ENCODE measurements around the gene LRP3.
A peak's percentile ranks its signal among the peaks of the same experiment; 100 is the strongest.
"Not testable (repeated sequence)": the region's sequence is repeated elsewhere in the genome, so short reads cannot be mapped to it uniquely, and the experiment has no call there.

LRP3 gene

GRCh38 chr19:33168528-33168927 lies 25.6 kb upstream of the LRP3 start:
- Mint-ChIP-seq H3K9me3 (peaks cover 5% of the 10 kb centered on the region), H3K4me1 (ENCODE audit: low read depth) (peaks cover 12% of the 10 kb centered on the region), H3K4me3 (no peak overlapping the region), H3K27ac (no peak overlapping the region), H3K36me3 (ENCODE audit: low read depth) (peaks cover 5% of the 10 kb centered on the region), H3K27me3 (no peaks in the 10 kb centered on the region)

- Mint-ChIP-seq H3K27me3 (no peaks in the 10 kb centered on the region), H3K36me3 (ENCODE audit: low read depth) (peaks cover 5% of the 10 kb centered on the region), H3K9me3 (peaks cover 5% of the 10 kb centered on the region), H3K4me1 (ENCODE audit: low read depth) (peaks cover 23% of the 10 kb centered on the region), H3K27ac (no peak overlapping the region), H3K4me3 (no peak overlapping the region)
Observed at GRCh38 chr19:33171222-33171795, 22.8 kb upstream of the LRP3 start.

- Mint-ChIP-seq H3K36me3 (ENCODE audit: low read depth) (peaks cover 9% of the 10 kb centered on the region), H3K4me3 (no peak overlapping the region), H3K27me3 (peaks cover 3% of the 10 kb centered on the region), H3K27ac (no peak overlapping the region), H3K4me1 (ENCODE audit: low read depth) (peaks cover 27% of the 10 kb centered on the region), H3K9me3 (peaks cover 5% of the 10 kb centered on the region)
Observed at GRCh38 chr19:33171916-33172359, 22.2 kb upstream of the LRP3 start.

GRCh38 chr19:33174186-33174585 lies 19.9 kb upstream of the LRP3 start:
- Mint-ChIP-seq H3K27ac (no peak overlapping the region), H3K36me3 (ENCODE audit: low read depth) (peaks cover 4% of the 10 kb centered on the region), H3K4me3 (no peak overlapping the region), H3K9me3 (no peaks in the 10 kb centered on the region), H3K4me1 (ENCODE audit: low read depth) (peaks cover 38% of the 10 kb centered on the region), H3K27me3 (peaks cover 4% of the 10 kb centered on the region)

- no peak overlapping the region for H3K27ac Mint-ChIP-seq
Observed at GRCh38 chr19:33175156-33175782, 18.9 kb upstream of the LRP3 start.

GRCh38 chr19:33175886-33176669 lies 18.1 kb upstream of the LRP3 start:
- Mint-ChIP-seq H3K27ac (peak overlapping the region; percentile 97), H3K4me1 (ENCODE audit: low read depth) (peaks cover 38% of the 10 kb centered on the region), H3K27me3 (peaks cover 4% of the 10 kb centered on the region), H3K36me3 (ENCODE audit: low read depth) (peaks cover 4% of the 10 kb centered on the region), H3K4me3 (peak overlapping the region; percentile 90), H3K9me3 (no peaks in the 10 kb centered on the region)

More at GRCh38 chr19:33175156-33175782, 18.9 kb upstream of the LRP3 start:
- Mint-ChIP-seq H3K4me3 (peak overlapping the region; percentile 90), H3K4me1 (ENCODE audit: low read depth) (peaks cover 38% of the 10 kb centered on the region), H3K9me3 (no peaks in the 10 kb centered on the region), H3K27me3 (peaks cover 4% of the 10 kb centered on the region), H3K36me3 (ENCODE audit: low read depth) (peaks cover 4% of the 10 kb centered on the region)

- H3K36me3 Mint-ChIP-seq (ENCODE audit: low read depth) = peaks cover 4% of the 10 kb centered on the region
- H3K27ac Mint-ChIP-seq = peak overlapping the region; percentile 97
- no peaks in the 10 kb centered on the region for H3K9me3 Mint-ChIP-seq
- H3K4me3 Mint-ChIP-seq = peak overlapping the region; percentile 90
- peaks cover 4% of the 10 kb centered on the region for H3K27me3 Mint-ChIP-seq
- peaks cover 38% of the 10 kb centered on the region for H3K4me1 Mint-ChIP-seq (ENCODE audit: low read depth)
Observed at GRCh38 chr19:33176670-33177416, 17.3 kb upstream of the LRP3 start.

- Mint-ChIP-seq H3K36me3 (ENCODE audit: low read depth) (peaks cover 4% of the 10 kb centered on the region), H3K9me3 (no peaks in the 10 kb centered on the region), H3K27ac (peak overlapping the region; percentile 97), H3K4me1 (ENCODE audit: low read depth) (peaks cover 32% of the 10 kb centered on the region), H3K4me3 (peak overlapping the region; percentile 90), H3K27me3 (peaks cover 4% of the 10 kb centered on the region)
Observed at GRCh38 chr19:33177417-33177979, 16.6 kb upstream of the LRP3 start.

- Mint-ChIP-seq H3K36me3 (ENCODE audit: low read depth) (no peaks in the 10 kb centered on the region), H3K4me1 (ENCODE audit: low read depth) (peaks cover 9% of the 10 kb centered on the region), H3K4me3 (no peak overlapping the region), H3K9me3 (no peaks in the 10 kb centered on the region), H3K27ac (no peak overlapping the region), H3K27me3 (peaks cover 3% of the 10 kb centered on the region)
Observed at GRCh38 chr19:33186431-33187182, 7.5 kb upstream of the LRP3 start.

- Mint-ChIP-seq H3K9me3 (no peaks in the 10 kb centered on the region), H3K27ac (no peak overlapping the region), H3K4me1 (ENCODE audit: low read depth) (peaks cover 9% of the 10 kb centered on the region), H3K4me3 (no peak overlapping the region), H3K36me3 (ENCODE audit: low read depth) (no peaks in the 10 kb centered on the region), H3K27me3 (peaks cover 9% of the 10 kb centered on the region)
Observed at GRCh38 chr19:33187183-33187540, 7.0 kb upstream of the LRP3 start.

GRCh38 chr19:33189453-33189852 lies 4.7 kb upstream of the LRP3 start:
- Mint-ChIP-seq H3K9me3 (no peaks in the 10 kb centered on the region), H3K27ac (no peak overlapping the region), H3K27me3 (peaks cover 26% of the 10 kb centered on the region), H3K4me1 (ENCODE audit: low read depth) (peaks cover 9% of the 10 kb centered on the region), H3K36me3 (ENCODE audit: low read depth) (no peaks in the 10 kb centered on the region), H3K4me3 (no peak overlapping the region)

- not testable (repeated sequence) for H3K4me1 Mint-ChIP-seq (ENCODE audit: low read depth); H3K36me3 Mint-ChIP-seq (ENCODE audit: low read depth)
- H3K27me3 Mint-ChIP-seq = peaks cover 26% of the 10 kb centered on the region
Observed at GRCh38 chr19:33191092-33191491, 3.0 kb upstream of the LRP3 start.

GRCh38 chr19:33191501-33191900 lies 2.6 kb upstream of the LRP3 start:
- Mint-ChIP-seq H3K36me3 (ENCODE audit: low read depth) (no peaks in the 10 kb centered on the region), H3K4me3 (no peak overlapping the region), H3K27ac (no peak overlapping the region), H3K4me1 (ENCODE audit: low read depth) (peaks cover 6% of the 10 kb centered on the region), H3K27me3 (peaks cover 27% of the 10 kb centered on the region), H3K9me3 (no peaks in the 10 kb centered on the region)

More at GRCh38 chr19:33191092-33191491, 3.0 kb upstream of the LRP3 start:
- H3K4me3 Mint-ChIP-seq, H3K27ac Mint-ChIP-seq, H3K9me3 Mint-ChIP-seq: not testable (repeated sequence)

GRCh38 chr19:33192010-33192409 lies 2.1 kb upstream of the LRP3 start:
- no peaks in the 10 kb centered on the region for H3K9me3 Mint-ChIP-seq
- no peak overlapping the region for H3K4me3 Mint-ChIP-seq
- no peaks in the 10 kb centered on the region for H3K36me3 Mint-ChIP-seq (ENCODE audit: low read depth)
- H3K4me1 Mint-ChIP-seq (ENCODE audit: low read depth) = peaks cover under 1% of the 10 kb centered on the region
- peaks cover 30% of the 10 kb centered on the region for H3K27me3 Mint-ChIP-seq
- no peak overlapping the region for H3K27ac Mint-ChIP-seq
